ENCODE data around the gene DNAJC15.
"Not testable (repeated sequence)": the region's sequence is repeated elsewhere in the genome, so short reads cannot be mapped to it uniquely, and the experiment has no call there.

Gene DNAJC15

GRCh38 chr13:43023289-43023963 is at the start of gene DNAJC15:
Gene DNAJC15, plus strand, starts transcription at chr13:43023586. Its CDS starts 41 bp downstream, at chr13:43023627.
- peak; percentile 13 to 69 (median 68) for DNase-seq (ENCODE audit: low read depth in 3 of 3)

- DNase-seq (ENCODE audit: low read depth in 3 of 3): no peak
Measured at GRCh38 chr13:42976066-42976465, 47.3 kb upstream of the DNAJC15 start.

GRCh38 chr13:42977219-42977659 is 46.1 kb upstream of the DNAJC15 start:
- no peak for DNase-seq (ENCODE audit: low read depth in 3 of 3)

- DNase-seq (ENCODE audit: low read depth in 3 of 3): no peak
Measured at GRCh38 chr13:42981317-42981716, 42.1 kb upstream of the DNAJC15 start.

GRCh38 chr13:42981853-42982252 is 41.5 kb upstream of the DNAJC15 start:
- DNase-seq (ENCODE audit: low read depth in 3 of 3): no peak

GRCh38 chr13:42984026-42984425 is 39.4 kb upstream of the DNAJC15 start:
- DNase-seq (ENCODE audit: low read depth in 3 of 3): no peak

- DNase-seq (ENCODE audit: low read depth in 3 of 3): no peak
Measured at GRCh38 chr13:42984691-42985090, 38.7 kb upstream of the DNAJC15 start.

GRCh38 chr13:42985312-42986175 is 37.8 kb upstream of the DNAJC15 start:
- no peak for DNase-seq (ENCODE audit: low read depth in 3 of 3)

- no peak for DNase-seq (ENCODE audit: low read depth in 3 of 3)
Measured at GRCh38 chr13:42986176-42986574, 37.2 kb upstream of the DNAJC15 start.

GRCh38 chr13:42990291-42991232 is 32.8 kb upstream of the DNAJC15 start:
- no peak for DNase-seq (ENCODE audit: low read depth in 3 of 3)

- DNase-seq (ENCODE audit: low read depth in 3 of 3): not testable (repeated sequence)
Measured at GRCh38 chr13:42991233-42991897, 32.0 kb upstream of the DNAJC15 start.

GRCh38 chr13:42991898-42992763 is 31.3 kb upstream of the DNAJC15 start, which contains the start of gene EPSTI1:
Gene EPSTI1, minus strand, starts transcription at chr13:42992241. Its CDS starts 76 bp downstream, at chr13:42992165.
- DNase-seq (ENCODE audit: low read depth in 3 of 3): peak; percentile 37 to 61 (median 57)

GRCh38 chr13:42992764-42993122 is 30.6 kb upstream of the DNAJC15 start:
- DNase-seq (ENCODE audit: low read depth in 3 of 3): no peak

- DNase-seq (ENCODE audit: low read depth in 3 of 3): no peak
Measured at GRCh38 chr13:42994878-42995277, 28.5 kb upstream of the DNAJC15 start.

GRCh38 chr13:42996584-42996983 is 26.8 kb upstream of the DNAJC15 start:
- DNase-seq (ENCODE audit: low read depth in 3 of 3): no peak

GRCh38 chr13:42997381-42997780 is 26.0 kb upstream of the DNAJC15 start:
- no peak for DNase-seq (ENCODE audit: low read depth in 3 of 3)

- no peak for DNase-seq (ENCODE audit: low read depth in 3 of 3)
Measured at GRCh38 chr13:42999491-42999890, 23.9 kb upstream of the DNAJC15 start.

GRCh38 chr13:43000676-43001075 is 22.7 kb upstream of the DNAJC15 start:
- DNase-seq (ENCODE audit: low read depth in 3 of 3): no peak

- no peak for DNase-seq (ENCODE audit: low read depth in 3 of 3)
Measured at GRCh38 chr13:43002021-43002420, 21.4 kb upstream of the DNAJC15 start.

GRCh38 chr13:43003010-43003409 is 20.4 kb upstream of the DNAJC15 start:
- no peak for DNase-seq (ENCODE audit: low read depth in 3 of 3)

Data from stimulated activated CD4-positive, alpha-beta T cell treated with anti-CD3 and anti-CD28 coated beads, TNF-alpha, amount 100 ng/mL, for 48 hours (primary cell).